GM12891 (cell line): ENCODE results near the gene ST6GAL1.

Experiments used
- POLR2A ChIP-seq: IDR thresholded peaks from 2 replicates; pipeline ENCODE4 v1.6.1; 2011; ENCODE audit warnings: low read depth, low read length, control low read depth
- POLR2AphosphoS5 ChIP-seq: IDR thresholded peaks from 2 replicates; pipeline ENCODE4 v1.6.1; 2011; ENCODE audit warnings: low read depth, low read length, control low read depth

DNA sequence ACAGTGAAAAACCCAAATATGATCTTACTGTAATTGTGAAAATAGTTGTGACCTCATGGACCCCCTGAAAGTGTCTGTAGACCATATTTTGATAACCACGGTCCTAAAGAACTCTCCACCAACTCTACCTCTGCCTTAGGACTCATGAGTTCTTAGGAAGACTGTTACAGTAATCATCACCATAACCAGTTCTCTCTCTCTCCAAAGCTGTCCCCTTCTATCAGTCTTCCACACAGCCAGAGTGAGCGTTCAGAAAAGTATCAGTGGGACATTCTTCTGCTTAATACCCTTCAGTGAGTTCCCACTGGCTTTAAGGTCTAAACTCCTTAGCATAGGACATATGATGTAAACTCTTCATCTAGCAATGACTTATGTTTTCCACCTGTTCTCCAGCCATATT lies 27.6 kb upstream of the ST6GAL1 start:
- TF ChIP-seq POLR2A: no peak
- no peak for TF ChIP-seq POLR2AphosphoS5
